GM19438 (cell line): ENCODE results near the gene ANKRD50.

ENCODE experiments used
- ATAC-seq: cut with Tn5 transposase; IDR thresholded peaks from one replicate; pipeline ENCODE4 v1.9.1; 2021; ENCODE audit warnings: low read depth; ENCODE audit not compliant: unreplicated experiment

ANKRD50 gene, protein sequence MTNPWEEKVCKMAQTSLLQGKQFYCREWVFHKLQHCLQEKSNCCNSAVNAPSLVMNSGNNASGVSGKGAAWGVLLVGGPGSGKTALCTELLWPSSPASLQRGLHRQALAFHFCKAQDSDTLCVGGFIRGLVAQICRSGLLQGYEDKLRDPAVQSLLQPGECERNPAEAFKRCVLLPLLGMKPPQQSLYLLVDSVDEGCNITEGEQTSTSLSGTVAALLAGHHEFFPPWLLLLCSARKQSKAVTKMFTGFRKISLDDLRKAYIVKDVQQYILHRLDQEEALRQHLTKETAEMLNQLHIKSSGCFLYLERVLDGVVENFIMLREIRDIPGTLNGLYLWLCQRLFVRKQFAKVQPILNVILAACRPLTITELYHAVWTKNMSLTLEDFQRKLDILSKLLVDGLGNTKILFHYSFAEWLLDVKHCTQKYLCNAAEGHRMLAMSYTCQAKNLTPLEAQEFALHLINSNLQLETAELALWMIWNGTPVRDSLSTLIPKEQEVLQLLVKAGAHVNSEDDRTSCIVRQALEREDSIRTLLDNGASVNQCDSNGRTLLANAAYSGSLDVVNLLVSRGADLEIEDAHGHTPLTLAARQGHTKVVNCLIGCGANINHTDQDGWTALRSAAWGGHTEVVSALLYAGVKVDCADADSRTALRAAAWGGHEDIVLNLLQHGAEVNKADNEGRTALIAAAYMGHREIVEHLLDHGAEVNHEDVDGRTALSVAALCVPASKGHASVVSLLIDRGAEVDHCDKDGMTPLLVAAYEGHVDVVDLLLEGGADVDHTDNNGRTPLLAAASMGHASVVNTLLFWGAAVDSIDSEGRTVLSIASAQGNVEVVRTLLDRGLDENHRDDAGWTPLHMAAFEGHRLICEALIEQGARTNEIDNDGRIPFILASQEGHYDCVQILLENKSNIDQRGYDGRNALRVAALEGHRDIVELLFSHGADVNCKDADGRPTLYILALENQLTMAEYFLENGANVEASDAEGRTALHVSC (N-terminal part only)

DNA sequence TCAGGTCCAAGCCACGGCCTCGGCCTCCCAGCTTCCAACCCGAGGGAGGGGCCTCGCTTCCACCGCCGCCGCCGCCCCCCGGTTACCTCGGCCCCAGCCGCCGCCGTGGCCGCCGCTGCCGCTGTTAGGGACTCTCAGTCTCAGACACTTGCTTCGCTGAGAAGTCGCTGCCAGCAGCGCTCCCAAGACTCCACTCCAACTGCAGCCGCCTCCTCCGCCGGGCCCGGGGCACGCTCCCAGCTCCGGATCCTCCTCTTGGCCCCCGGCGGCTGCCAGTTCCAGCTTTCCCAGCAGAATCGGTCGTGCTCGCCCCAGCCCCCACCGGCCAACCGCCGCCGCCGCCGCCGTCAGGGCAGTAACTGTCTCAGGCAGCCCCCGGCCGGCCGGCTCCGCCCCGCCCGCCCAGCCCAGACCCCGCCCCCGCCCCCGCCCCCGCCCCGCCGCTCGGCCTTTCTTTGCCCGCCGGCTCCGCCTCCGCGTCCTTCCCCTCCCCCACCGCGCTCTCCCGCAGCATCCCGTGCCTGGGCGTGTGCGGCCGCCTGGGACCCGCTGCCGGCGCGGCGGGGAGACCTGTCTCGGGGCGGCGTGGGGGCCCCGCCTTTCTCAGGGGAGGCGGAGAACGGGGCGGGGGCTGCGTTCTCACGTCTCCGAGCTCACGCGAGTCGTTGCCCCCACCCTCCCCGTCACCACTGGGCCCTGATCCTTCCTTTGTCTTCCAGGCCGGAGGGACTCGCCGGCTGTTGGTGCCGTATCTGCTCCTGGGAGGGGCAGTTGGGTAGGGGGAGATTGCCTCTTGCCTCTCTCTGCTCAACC is at the start of gene ANKRD50:
TSS of gene ANKRD50 (minus strand) at position 361 of the 813 bp plus-strand sequence. CDS start 2,221 bp downstream, outside the sequence.
- peak; percentile 57 for ATAC-seq

DNA sequence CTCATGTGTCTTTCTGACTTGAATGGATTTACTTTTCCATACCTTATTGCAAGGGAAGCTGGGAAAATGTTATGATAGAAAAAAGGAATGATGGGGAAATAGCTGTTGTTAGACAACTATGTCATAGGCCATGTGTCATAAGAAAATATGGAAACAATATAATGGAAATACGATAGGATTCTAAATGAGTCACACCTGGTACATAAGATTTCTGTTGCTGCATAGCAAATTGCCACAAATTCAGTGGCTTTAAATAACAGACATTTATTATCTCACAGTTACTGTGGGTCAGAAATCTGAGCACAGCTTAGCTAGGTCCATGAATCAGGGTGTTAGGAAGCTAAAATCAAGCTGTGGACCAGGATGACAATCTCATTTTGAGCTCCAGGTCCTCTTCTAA is 44.6 kb upstream of the ANKRD50 start:
- no peak for ATAC-seq

DNA sequence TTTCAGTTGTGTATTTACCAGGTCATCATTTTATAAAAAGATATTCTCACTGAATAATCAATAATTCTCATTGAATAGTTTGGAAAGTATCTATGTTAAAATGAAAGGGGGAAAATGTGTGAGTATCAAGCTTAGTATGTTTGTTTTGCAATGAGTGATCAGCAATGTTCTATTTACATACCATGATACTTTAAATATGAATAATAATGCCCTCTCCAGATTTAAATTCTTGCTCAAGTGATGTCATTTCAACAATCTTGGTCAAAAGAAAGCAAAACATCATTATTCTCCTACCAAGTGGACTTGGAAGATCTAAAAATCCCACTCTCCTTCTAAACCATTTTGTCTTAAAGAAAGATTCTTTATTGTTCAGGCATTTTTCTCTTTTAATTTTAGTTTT is 42.1 kb upstream of the ANKRD50 start:
- ATAC-seq = no peak

DNA sequence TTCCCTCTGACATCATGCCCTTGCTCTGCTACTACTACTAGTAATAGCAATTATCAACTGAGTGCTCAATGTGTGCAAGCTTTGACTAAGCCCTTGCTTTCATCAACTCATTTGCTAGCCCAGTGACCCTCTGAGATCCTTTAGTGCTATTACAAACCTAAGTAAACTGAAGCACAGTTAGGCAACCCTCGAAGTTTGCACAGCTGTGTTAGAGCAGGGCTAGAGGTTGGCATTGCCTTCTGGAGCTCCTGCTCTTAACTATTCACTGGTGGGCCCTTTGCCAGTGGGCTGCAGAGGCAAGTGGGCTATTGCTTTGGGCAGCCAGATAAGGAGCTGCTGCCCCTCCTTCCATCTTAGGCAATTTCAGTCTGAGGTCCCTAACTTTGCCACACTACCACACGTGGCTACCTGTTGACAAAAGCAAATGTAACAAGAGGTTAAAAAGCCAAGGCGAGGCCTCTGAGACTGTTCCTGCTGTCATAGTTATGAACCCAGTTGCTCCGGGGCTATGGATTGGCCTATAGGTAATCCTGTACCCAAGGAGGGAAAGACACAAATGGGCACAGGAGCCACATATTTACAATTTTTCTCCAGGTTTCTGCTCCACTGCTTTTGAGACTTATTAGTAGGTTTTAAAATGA is 41.5 kb upstream of the ANKRD50 start:
- no peak for ATAC-seq

DNA sequence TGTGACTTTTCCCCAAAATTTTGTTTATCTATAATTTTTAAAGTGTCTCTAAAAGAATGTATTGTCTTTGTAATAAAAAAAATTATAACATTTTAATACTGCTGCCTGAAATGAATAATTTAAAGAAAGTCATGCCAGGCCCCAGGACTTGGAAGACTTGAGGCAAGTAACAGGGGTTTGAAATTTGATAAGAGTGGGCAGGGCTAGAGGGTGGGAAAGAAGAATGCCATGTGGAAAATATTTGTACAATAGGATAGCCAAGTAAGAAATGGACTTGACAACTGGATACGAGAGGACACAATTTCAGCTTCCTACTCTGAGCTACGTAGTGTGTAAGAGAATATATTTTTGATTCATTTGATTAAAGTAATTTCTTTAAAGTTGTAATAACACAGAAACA is 36.9 kb upstream of the ANKRD50 start:
- no peak for ATAC-seq

DNA sequence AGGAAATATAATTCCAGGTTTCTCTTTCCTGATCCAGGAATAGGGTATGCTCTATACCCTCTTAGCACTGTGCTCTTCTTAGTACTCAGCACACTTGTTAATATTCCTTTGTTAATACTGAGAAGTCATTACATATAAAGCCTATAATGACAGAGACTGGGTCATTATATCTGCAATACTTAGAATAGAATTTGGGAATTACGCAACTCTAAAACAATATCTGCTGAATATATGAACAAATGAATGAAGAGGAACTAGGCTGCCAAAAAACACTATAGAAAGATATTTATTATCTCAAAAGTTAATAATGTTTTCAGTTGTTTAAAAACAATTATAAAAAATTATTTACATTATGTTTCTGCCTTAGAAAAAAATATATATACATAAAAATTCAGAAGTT is 36.4 kb upstream of the ANKRD50 start:
- ATAC-seq = no peak

DNA sequence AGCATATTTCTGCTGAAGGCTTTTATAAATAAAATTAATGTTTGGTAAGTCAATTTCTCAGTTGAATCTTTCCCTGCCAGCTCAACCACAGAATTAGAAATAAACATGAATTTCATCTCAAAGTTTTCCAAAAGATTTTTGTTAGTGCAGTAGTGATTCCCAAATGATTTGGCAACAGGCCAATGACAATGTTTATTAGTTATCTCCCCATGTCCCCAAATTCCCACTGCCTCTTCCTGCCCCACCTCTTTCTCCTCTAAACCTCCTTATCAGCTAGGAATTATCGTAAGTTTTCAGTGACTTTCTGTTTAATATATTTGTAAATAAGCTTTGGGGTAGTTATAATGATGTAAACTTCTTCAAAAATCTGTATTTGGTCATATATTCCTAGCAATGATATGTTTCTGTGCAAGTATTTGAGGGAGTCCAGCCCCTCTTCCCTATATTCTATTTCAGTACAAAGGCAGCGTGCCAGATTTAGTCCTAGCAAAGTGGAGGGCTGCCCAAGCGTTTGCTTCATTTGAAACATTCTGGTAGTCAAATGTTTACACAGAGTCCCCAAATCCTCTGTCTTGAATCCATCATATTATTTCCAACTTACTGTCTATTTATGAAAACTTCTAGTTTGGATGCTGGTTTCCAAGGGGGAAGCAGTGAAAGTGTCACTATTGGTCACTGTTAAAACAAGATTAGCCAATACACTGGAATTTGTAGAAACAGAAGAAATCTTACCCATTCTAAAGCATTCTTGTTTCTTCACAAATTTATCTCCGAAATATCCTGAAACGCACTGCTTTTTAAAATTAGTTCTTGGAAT is 33.7 kb upstream of the ANKRD50 start:
- no peak for ATAC-seq

DNA sequence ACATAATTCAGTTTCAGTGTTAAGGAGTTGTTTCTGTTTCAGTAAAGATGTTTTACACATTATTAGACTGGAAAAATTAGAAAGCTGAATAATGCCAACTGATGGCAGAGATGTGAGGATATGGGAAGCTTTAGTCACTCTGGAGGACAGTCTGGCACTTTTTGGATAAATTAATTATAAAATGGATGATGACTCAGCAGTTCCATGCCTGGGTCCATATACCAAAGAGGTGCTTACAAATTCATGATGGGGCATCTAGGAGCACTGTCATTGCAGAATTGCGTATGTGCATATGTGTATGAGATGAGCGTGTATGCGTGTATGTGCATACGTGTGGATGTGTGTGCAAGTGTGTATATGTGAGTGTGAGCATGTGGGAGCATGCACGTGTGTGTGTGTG is 31.2 kb upstream of the ANKRD50 start:
- ATAC-seq = no peak

DNA sequence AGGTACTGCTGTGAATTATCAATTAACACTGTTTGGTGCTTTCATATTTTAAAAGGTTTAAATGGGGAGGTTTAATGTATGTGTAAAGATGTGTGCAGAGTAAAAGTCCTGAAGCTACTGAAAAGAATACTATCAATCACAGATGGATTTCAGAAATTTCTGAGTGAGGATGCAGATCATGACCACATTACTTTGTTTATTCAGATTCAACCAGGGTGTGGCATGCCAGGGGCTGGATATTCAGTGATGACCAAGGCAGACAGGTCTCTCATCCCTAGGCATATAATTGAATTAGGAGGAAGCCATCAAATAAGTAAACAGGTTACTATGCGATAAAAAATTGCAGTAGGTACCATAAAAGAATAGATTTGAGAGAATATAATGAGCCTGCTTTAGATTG is 28.0 kb upstream of the ANKRD50 start:
- ATAC-seq = no peak

DNA sequence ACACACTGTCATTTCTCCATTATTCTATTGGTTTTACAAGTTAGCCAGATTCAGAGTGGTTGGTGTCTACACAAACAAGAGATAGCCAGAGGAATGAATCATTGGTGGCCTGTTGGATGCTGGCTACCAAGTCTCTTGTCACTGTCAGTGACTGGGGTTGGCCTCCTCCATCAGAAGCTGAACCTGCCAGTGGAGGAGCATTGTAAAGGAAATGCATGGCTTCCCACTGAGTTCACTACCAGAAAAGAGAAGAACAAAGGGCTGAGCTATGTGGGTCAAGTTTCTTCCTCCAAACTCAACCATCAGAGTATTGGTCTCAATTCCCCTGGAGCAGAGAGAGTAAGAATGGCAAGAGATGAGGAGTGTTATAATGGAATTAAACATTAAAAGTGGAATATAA is 26.5 kb upstream of the ANKRD50 start:
- ATAC-seq = no peak

DNA sequence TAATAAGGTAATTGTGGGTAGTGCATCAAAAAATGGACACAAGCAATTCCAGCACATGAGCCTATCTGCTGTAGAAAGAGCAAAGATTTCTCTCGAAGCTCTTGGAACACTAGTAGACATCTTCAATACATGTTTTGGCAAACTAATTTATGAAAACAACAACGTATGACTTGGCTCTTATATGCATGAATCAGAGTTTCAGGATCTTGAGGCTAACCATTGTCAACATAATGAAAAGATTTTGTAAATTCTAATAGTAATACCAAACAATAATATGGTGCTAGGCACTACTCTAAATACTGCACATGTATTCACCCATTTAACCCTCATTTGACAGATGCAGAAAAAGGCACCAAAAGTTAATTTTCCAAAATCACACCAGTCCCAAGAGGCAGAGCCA is 25.1 kb upstream of the ANKRD50 start:
- ATAC-seq = no peak

DNA sequence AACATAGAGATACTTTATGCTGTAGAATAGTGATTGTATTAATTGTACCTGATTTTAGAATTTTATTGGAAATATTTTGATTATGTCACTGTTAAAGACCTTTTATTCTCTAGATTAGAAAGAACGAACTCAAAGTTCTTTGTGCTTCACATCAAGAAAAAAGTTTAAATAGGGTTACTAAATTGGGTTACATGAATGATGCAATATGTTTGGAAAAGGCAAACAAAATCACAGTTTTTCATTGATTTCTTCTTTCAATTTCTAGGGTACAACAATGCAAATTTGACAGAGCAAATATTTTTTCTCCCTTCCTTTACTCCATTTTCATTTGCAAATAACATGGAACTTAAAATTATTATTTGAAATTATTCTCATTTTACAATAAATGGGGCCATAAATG is 24.0 kb upstream of the ANKRD50 start:
- ATAC-seq = no peak

DNA sequence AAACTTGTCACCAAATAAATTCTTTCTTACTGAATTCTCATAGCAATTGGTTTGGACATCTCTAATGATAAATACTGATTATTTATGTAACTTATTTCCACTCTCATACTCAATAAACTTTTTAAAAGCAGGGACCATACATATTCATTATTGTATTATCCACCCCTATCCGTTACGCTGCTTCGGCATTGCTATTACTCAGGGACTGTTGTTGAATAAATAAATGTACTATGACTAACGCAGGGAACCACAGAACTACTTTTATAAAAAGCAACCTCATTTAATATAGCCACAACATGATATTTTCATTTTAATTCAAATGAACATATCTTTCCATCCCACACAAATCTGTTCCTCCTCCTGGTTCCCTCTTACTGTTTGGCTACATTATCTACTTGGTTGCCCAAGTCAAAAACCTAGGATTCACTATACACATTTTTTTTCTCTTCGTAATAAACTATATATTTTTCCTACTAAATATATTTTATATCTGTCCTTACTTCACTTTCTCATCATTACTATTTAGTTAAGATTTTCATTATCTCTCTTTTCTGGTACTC is 14.9 kb upstream of the ANKRD50 start:
- no peak for ATAC-seq

DNA sequence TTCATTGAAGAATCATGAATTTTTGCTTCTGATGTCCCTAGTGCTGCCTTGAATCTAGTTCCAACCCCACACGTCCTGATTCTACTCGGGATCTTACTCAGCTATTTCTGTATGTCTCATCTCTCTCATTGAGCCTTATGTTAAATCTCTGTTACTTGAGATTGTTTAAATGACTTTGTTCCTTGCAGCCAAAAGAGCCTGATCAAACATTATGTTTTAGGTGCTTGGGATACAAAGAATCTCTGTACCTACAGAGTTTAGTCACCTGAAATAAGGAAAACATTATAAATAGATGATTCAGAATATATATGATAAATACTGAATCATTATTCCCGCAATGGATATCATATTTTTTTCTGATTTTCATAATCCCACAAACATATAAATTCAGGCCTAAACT is 13.7 kb upstream of the ANKRD50 start:
- ATAC-seq = no peak

DNA sequence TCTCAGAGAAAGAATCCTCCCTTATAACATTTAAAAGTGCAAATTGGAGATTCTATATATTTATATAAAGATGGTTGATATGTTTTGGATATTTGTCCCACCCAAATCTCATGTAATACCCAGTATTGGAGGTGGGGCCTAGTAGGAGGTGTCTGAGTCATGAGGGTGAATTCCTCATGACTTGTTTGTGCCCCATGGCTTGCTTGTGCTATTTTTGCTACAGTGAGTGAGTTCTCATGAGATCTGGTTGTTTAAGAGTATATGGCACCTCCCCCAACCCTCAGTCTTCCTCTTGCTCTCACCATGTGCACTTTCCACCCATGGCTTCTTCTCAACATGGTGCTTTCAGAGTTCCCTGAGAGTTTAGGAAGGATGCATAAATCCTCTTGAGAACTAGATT is 9.5 kb upstream of the ANKRD50 start:
- no peak for ATAC-seq

DNA sequence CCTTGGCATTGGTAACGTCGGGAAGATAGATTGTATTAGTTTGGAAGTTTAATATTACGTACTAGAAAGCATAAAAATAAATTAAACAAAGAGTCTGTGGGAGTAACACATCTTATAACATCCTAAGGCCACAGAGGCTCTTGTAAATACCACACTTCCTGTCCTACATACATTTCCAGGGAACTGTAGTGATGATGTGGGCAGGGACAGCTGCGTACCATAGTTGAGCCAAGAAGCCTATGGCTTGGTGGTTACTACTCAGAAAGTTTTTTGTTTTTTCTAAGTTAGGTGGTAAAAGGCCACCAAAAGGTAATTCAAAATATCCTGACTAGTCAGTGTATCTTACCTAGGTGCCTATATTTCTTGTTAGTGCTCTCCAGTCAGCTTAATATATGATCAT is 4.6 kb upstream of the ANKRD50 start:
- no peak for ATAC-seq

DNA sequence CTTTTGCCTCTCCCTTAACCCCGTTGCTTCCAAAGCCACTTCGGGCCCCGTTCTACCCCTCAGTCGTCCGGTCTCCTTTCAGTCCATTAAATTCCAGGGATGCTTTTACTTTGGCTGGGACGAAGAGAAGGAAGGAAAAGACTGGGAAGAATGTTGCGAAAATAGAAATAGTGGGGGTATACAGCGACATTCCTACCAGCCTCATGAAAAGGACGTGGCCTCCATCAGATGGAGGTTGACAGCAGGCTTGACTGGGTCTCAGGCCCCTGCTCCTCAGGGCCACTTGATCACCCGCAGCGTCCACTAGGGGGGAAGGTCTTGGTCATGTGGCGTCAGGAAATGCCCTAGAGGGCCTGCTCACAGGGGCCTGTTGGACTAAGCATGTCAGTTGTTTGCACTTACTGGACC is 657 bp upstream of the ANKRD50 start:
- ATAC-seq = peak; percentile 44

DNA sequence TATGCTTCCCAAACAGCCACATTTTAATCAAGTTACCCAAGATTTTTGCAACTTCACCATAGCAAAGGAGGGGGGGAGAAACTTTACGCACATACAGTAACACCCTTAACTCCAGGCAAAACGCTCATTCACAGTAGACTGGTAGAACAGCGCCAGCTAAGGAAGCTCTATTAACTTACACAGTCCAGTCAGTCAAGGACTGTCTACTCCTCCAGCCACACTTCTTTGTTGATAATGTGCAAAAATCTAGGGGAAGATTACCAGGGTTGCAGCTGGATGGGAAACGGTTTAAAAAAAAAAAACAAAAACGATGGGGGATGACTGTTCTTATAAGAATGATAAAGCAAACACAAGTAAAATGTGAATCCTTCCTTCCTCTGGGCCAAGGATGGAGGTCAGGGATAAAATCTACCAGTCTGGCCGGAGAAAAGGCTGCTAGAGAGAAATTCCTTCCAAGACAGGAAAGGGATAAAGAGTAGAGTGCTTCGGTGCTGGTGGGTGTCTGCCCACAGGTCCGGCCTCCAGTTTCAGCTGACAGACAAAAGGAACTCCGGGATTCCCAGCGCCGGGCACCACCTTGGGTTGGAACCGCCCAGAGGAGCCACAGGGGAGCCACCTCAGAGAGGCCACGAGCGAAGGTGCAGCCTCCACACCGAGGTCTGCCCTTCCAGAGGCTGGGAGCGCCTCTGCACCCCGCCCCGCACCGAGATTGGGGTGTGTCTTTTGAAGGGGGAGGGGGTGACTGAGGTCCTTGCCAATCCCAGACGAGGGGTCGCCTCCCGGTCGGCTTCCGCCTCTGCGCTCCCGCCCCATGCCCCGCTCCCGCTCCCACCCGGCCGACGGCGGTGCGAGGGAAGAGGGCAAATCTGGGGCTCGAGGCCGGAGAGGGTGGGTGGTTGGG is 811 bp downstream of the ANKRD50 start:
- peak; percentile 39 for ATAC-seq
